ENCODE results near the gene CLCA2.

Gene CLCA2

DNA sequence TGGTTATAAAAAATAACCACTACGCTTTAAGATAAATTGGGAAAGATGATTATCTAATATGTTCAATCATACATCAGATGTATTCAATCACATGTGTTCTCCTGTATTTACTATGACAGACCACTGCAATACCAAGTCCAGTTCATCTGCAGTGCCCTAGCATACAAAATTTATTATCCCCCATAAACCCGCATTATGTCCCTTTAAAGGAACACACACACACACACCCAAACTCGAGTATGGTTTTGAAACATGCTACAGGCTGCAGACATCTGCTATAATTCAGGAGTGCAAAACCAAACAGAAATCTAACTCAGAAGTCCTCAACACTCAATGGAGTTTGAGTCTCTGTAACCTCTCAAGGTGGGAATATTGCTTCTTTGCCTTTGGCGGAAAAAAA, 42.7 kb upstream of the CLCA2 start:
- CTCF ChIA-PET, result no interaction called here
- DNase-seq (ENCODE audit: low read depth, low spot score), result no peak
- POLR2A ChIA-PET, result no interaction called here
- TF ChIP-seq, protein P1, sequence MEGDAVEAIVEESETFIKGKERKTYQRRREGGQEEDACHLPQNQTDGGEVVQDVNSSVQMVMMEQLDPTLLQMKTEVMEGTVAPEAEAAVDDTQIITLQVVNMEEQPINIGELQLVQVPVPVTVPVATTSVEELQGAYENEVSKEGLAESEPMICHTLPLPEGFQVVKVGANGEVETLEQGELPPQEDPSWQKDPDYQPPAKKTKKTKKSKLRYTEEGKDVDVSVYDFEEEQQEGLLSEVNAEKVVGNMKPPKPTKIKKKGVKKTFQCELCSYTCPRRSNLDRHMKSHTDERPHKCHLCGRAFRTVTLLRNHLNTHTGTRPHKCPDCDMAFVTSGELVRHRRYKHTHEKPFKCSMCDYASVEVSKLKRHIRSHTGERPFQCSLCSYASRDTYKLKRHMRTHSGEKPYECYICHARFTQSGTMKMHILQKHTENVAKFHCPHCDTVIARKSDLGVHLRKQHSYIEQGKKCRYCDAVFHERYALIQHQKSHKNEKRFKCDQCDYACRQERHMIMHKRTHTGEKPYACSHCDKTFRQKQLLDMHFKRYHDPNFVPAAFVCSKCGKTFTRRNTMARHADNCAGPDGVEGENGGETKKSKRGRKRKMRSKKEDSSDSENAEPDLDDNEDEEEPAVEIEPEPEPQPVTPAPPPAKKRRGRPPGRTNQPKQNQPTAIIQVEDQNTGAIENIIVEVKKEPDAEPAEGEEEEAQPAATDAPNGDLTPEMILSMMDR (IDR thresholded peaks at IDR 0.05; ENCODE audit: insufficient read depth, low read length, missing control alignments), result no peak
- no peak overlapping the region for H3K4me3 ChIP-seq (ENCODE audit: low read depth, low read length)

DNA sequence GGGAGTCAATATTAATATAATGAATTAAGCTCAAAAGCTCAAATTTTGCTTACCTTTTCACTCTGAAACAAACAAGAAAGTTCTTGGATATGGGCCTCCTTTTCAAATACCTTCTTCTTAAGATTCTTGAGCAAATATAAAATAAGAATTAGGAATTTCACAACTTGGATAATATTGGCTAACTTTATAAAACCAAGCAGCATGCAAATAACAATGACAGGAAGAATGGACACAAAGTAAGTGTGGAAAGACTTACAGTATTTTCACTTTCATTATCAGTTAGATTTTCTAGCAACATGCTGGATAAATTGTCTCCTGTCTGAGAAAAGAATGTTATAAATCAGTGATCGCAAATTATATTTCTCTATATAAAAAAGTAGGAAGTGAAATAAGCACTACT, 41.1 kb upstream of the CLCA2 start:
- no peak overlapping the region for H3K4me3 ChIP-seq (ENCODE audit: low read depth, low read length)
- POLR2A ChIA-PET, result no interaction called here
- TF ChIP-seq, protein P1 (IDR thresholded peaks at IDR 0.05; ENCODE audit: insufficient read depth, low read length, missing control alignments), result no peak
- DNase-seq (ENCODE audit: low read depth, low spot score), result no peak
- CTCF ChIA-PET, result interaction anchor here (1.7 to 5.7 kb wide), 3 partner anchors 118 to 451 kb away, joined by 5 to 61 read pairs (median 40); no protein-coding TSS in a partner anchor

DNA sequence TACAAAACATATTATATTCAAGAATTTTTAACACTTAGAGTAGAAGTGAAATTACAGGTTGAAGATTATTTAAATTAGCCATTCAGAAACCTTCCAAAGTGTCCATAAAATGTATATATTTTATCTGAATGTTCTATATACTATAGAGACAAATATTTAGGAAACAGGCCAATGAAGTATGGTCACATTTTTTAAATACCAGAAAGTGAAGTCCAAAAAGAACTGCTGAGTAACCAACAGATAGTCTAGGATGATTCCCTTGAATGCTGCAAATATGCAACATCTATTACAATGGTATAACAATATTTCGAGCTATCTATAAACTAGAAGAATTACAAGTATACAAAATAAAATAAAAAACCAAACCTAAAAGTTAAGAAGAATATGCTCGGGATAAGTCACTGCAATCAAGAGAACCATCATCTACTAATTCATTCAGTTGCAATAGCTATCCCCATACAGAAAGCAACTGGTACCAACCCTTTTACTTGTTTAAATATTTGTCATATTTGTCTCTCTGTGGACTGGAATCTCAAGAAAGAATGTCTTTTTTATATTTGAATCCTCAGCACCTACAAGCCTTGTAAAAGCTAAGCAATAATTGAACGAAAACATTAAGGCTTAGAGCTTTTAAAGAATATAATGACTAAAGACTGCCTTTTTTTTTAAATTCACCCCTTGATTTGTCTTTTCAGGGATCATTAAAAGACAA, 35.9 kb upstream of the CLCA2 start:
- H3K4me3 ChIP-seq (ENCODE audit: low read depth, low read length), result no peak overlapping the region
- TF ChIP-seq, protein P1 (IDR thresholded peaks at IDR 0.05; ENCODE audit: insufficient read depth, low read length, missing control alignments), result no peak
- CTCF ChIA-PET, result interaction anchor here (0.9 to 1.1 kb wide), 6 partner anchors 8 to 316 kb away, joined by 3 to 4 read pairs (median 3); partner anchors contain the start of gene SH3GLB1
- POLR2A ChIA-PET, result no interaction called here
- no peak for DNase-seq (ENCODE audit: low read depth, low spot score)

DNA sequence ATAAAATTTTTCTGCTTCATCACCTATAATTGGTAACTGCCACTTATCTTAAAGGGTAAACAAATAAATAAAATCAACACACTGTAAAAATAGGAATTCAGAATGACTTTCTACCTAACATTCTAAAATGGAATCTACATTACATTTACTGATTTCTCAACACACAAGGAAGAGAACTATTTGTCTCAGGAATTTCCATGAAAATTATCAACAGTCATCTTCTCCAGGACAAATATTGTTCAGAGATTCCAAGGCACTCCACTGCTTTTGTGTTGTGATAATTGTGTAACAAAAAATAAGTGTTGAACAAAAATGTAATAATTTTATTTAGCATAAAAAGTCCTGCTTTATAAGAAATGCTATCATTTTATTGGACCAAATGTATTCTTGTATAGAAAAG, 35.2 kb upstream of the CLCA2 start:
- no peak overlapping the region for H3K4me3 ChIP-seq (ENCODE audit: low read depth, low read length)

DNA sequence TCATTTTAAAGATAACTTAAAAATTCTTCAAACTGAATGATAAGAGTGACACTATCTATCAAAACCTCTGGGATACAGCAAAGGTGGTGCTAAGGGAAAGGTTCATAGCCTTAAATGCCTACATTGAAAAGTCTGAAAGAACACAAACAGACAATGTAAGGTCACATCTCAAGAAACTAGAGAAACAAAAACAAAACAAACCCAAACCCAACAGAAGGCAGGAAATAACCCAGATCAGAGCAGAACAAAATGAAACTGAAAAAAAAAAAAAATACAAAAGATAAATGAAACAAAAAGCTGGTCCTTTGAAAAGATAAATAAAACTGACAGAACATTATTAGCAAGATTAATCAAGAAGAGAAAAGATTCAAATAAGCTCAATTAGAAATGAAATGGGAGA, 34.7 kb upstream of the CLCA2 start:
- TF ChIP-seq, protein P1 (IDR thresholded peaks at IDR 0.05; ENCODE audit: insufficient read depth, low read length, missing control alignments), result no peak
- ChIA-PET CTCF (interaction anchor here (1.0 to 2.4 kb wide), 3 partner anchors 9 to 113 kb away, joined by 3 to 7 read pairs (median 5); no protein-coding TSS in a partner anchor), POLR2A (no interaction called here)
- H3K4me3 ChIP-seq (ENCODE audit: low read depth, low read length), result no peak overlapping the region
- DNase-seq (ENCODE audit: low read depth, low spot score), result no peak

More for the DNA sequence above, 35.2 kb upstream of the CLCA2 start:
- TF ChIP-seq, protein P1 (IDR thresholded peaks at IDR 0.05; ENCODE audit: insufficient read depth, low read length, missing control alignments), result no peak
- no peak for DNase-seq (ENCODE audit: low read depth, low spot score)
- ChIA-PET CTCF (interaction anchor here (1.4 kb wide), 1 partner anchor 111 kb away, joined by 5 read pairs; no protein-coding TSS in a partner anchor), POLR2A (no interaction called here)

DNA sequence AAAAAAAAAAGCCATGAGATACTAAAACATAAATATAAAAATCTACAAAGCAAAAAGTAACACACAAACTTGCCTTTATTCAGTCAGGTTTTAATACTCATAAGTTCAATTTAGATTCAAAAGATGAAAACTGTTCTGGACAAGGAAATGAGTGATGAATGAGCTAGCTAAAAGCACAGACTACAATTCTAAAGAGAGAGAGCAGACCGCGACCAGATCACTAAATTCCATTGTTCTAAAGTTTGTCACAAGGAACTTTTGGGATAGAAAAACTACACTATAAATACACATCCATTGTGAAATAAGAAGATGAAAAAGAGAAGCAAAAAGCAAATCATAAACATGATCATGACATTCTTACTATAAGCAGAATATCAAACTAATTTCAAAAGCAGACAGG, 29.6 kb upstream of the CLCA2 start:
- TF ChIP-seq, protein P1 (IDR thresholded peaks at IDR 0.05; ENCODE audit: insufficient read depth, low read length, missing control alignments), result no peak
- CTCF ChIA-PET, result interaction anchor here (1.1 to 2.9 kb wide), 2 partner anchors 15 to 107 kb away, joined by 3 to 11 read pairs; no protein-coding TSS in a partner anchor
- POLR2A ChIA-PET, result no interaction called here
- H3K4me3 ChIP-seq (ENCODE audit: low read depth, low read length), result no peak overlapping the region
- no peak for DNase-seq (ENCODE audit: low read depth, low spot score)

Measured in AG04449 (cell line).